ENCODE results near the gene RFESD. TPM values are rescaled to one million over a fixed set of nuclear protein-coding genes. Genes with fewer than 3 reads are reported as not detected.

Gene RFESD
- total and polyA plus RNA-seq, 2 of the 13 experiments (the other 11 are each of a cell fraction or from before 2014, with no cell fraction given): 1.1 to 2.2 TPM

- TF ChIP-seq BATF2 (CRISPR knock-in tag; IDR thresholded peaks at IDR 0.05): no peak
- TF ChIP-seq ZFP62 (CRISPR knock-in tag; IDR thresholded peaks at IDR 0.05): no peak
- no peak for TF ChIP-seq ZNF180 (CRISPR knock-in tag; IDR thresholded peaks at IDR 0.05; ENCODE audit: borderline replicate concordance, low read depth)
- TF ChIP-seq ZNF891 (CRISPR knock-in tag; IDR thresholded peaks at IDR 0.05): no peak
- no peak for TF ChIP-seq ZNF263 (CRISPR knock-in tag; IDR thresholded peaks at IDR 0.05)
- TF ChIP-seq UBTF (CRISPR knock-in tag; IDR thresholded peaks at IDR 0.05): no peak
- TF ChIP-seq CCAR2 (optimal IDR thresholded peaks at IDR 0.05; ENCODE audit: low read depth, low read length): no peak
- TF ChIP-seq, protein P1, sequence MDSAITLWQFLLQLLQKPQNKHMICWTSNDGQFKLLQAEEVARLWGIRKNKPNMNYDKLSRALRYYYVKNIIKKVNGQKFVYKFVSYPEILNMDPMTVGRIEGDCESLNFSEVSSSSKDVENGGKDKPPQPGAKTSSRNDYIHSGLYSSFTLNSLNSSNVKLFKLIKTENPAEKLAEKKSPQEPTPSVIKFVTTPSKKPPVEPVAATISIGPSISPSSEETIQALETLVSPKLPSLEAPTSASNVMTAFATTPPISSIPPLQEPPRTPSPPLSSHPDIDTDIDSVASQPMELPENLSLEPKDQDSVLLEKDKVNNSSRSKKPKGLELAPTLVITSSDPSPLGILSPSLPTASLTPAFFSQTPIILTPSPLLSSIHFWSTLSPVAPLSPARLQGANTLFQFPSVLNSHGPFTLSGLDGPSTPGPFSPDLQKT (CRISPR knock-in tag; IDR thresholded peaks at IDR 0.05; ENCODE audit: borderline replicate concordance): no peak
- no peak for TF ChIP-seq HNF1A (IDR thresholded peaks at IDR 0.05; ENCODE audit: low read depth)
- TF ChIP-seq HNF1A (CRISPR knock-in tag; IDR thresholded peaks at IDR 0.05; ENCODE audit: borderline replicate concordance): no peak
- TF ChIP-seq ZNF878 (CRISPR knock-in tag; IDR thresholded peaks at IDR 0.05): no peak
- no peak for TF ChIP-seq ZFAT (CRISPR knock-in tag; conservative IDR thresholded peaks at IDR 0.05)
These were observed 21.6 kb downstream of the RFESD start (continued) for GRCh38 chr5:95668216-95668615.
